IMR-90 (cell line): Measurements from ENCODE around the gene CGRRF1. TPM values are rescaled to one million over a fixed set of nuclear protein-coding genes. Genes with fewer than 3 reads are reported as not detected.

Experiments
- ATAC-seq: fragments of 200-7000 bp; cut with Tn5 transposase; 2 replicates; pipeline ENCODE4 v1.9.1; 2020; ENCODE audit warnings: low read depth, mild to moderate bottlenecking, moderate library complexity
- BruUV-seq: library from RNA; stranded (reverse); fragments of 400-500 nt; replicated peaks from 2 replicates; lab custom pipeline; 2021; lab: Mats Ljungman, UMichigan
- CTCF ChIA-PET: fragments of 300-600 bp; formaldehyde crosslinking; extraction: SDS; loops from one replicate; lab custom pipeline; 2021; ENCODE audit warnings: antibody characterized with exemption; lab: Yijun Ruan, JAX
- POLR2A ChIA-PET: fragments of 300-600 bp; sonication (Branson Sonifier 250); formaldehyde crosslinking; loops from one replicate; lab custom pipeline; 2022; ENCODE audit warnings: antibody characterized with exemption; ENCODE audit not compliant: unreplicated experiment; lab: Charles Lee
- DNase-seq: peaks from one replicate; pipeline ENCODE4 v3.0.0; 2013
- H2AFZ ChIP-seq: replicated peaks from 2 replicates; pipeline ENCODE3; 2013; ENCODE audit warnings: low read length, mild to moderate bottlenecking; ENCODE audit not compliant: poor library complexity
- H2AK5ac ChIP-seq: 2 replicates; pipeline ENCODE4 v1.6.1; 2013; ENCODE audit warnings: low read depth, low read length, inconsistent platforms
- H2AK9ac ChIP-seq: replicated peaks from 2 replicates; pipeline ENCODE3; 2013; ENCODE audit warnings: mild to moderate bottlenecking, low read depth, low read length, moderate library complexity; ENCODE audit not compliant: poor library complexity
- H2BK120ac ChIP-seq: 2 replicates; pipeline ENCODE4 v1.6.1; 2013; ENCODE audit warnings: low read depth, low read length, inconsistent platforms
- H2BK15ac ChIP-seq: 3 replicates; pipeline ENCODE4 v1.6.1; 2013; ENCODE audit warnings: low read depth, low read length, inconsistent platforms
- H2BK20ac ChIP-seq: 2 replicates; pipeline ENCODE4 v1.6.1; 2013; ENCODE audit warnings: low read depth, mild to moderate bottlenecking, inconsistent platforms, low read length, moderate library complexity
- H2BK5ac ChIP-seq: 2 replicates; pipeline ENCODE4 v1.6.1; 2013; ENCODE audit warnings: mild to moderate bottlenecking, low read depth, low read length, inconsistent platforms; ENCODE audit not compliant: poor library complexity, severe bottlenecking
- H3K14ac ChIP-seq: replicated peaks from 2 replicates; pipeline ENCODE4 v1.6.1; 2013; ENCODE audit warnings: low read depth, low read length, inconsistent platforms
- H3K18ac ChIP-seq: 2 replicates; pipeline ENCODE4 v1.6.1; 2013; ENCODE audit warnings: low read depth, low read length, control low read depth
- H3K23ac ChIP-seq: 2 replicates; pipeline ENCODE4 v1.6.1; 2013; ENCODE audit warnings: low read depth, low read length, inconsistent platforms
- H3K27ac ChIP-seq: 2 replicates; pipeline ENCODE4 v1.5.1; 2013; ENCODE audit warnings: mild to moderate bottlenecking, control low read depth, low read length; ENCODE audit not compliant: insufficient read depth
- H3K27me3 ChIP-seq: 2 replicates; pipeline ENCODE4 v1.6.1; 2013; ENCODE audit warnings: low read length; ENCODE audit not compliant: control insufficient read depth, insufficient read depth
- H3K36me3 ChIP-seq: 2 replicates; pipeline ENCODE4 v1.6.1; 2013; ENCODE audit warnings: low read length, mixed read lengths; ENCODE audit not compliant: control insufficient read depth, insufficient read depth
- H3K4ac ChIP-seq: 2 replicates; pipeline ENCODE4 v1.6.1; 2013; ENCODE audit warnings: low read depth, low read length, inconsistent platforms
- H3K4me1 ChIP-seq: 2 replicates; pipeline ENCODE4 v1.6.1; 2013; ENCODE audit warnings: low read length, mixed read lengths; ENCODE audit not compliant: control insufficient read depth, insufficient read depth
- H3K4me2 ChIP-seq: 2 replicates; pipeline ENCODE4 v1.6.1; 2013; ENCODE audit warnings: low read depth, mild to moderate bottlenecking, control low read depth, low read length, moderate library complexity
- H3K4me3 ChIP-seq: 2 replicates; pipeline ENCODE4 v1.5.1; 2013; ENCODE audit warnings: low read depth, mild to moderate bottlenecking, control low read depth, low read length, moderate library complexity; ENCODE audit not compliant: insufficient read depth
- H3K56ac ChIP-seq: 2 replicates; pipeline ENCODE4 v1.6.1; 2013; ENCODE audit warnings: low read length, inconsistent platforms; ENCODE audit not compliant: insufficient read depth; ENCODE audit errors: extremely low read depth
- H3K79me1 ChIP-seq, 2 experiments: 2 replicates each; pipeline ENCODE4 v1.6.1; 2013; ENCODE audit warnings: low read length in 2 of 2, inconsistent platforms in 1 of 2, low read depth in 1 of 2
- H3K9ac ChIP-seq: 2 replicates; pipeline ENCODE4 v1.6.1; 2013; ENCODE audit warnings: low read depth, low read length, control low read depth
- H3K9me1 ChIP-seq: 2 replicates; pipeline ENCODE4 v1.6.1; 2013; ENCODE audit warnings: low read length, inconsistent platforms; ENCODE audit not compliant: insufficient read depth
- H3K9me3 ChIP-seq: 2 replicates; pipeline ENCODE4 v1.6.1; 2013; ENCODE audit warnings: low read length; ENCODE audit not compliant: control insufficient read depth, insufficient read depth
- H4K20me1 ChIP-seq: 2 replicates; pipeline ENCODE4 v1.6.1; 2013; ENCODE audit warnings: low read length, inconsistent platforms; ENCODE audit not compliant: insufficient read depth
- H4K5ac ChIP-seq: 2 replicates; pipeline ENCODE4 v1.6.1; 2013; ENCODE audit warnings: mild to moderate bottlenecking, low read depth, low read length, control low read depth
- H4K8ac ChIP-seq, 2 experiments: 2 replicates each; pipeline ENCODE4 v1.6.1; 2013; ENCODE audit warnings: low read depth in 2 of 2, low read length in 2 of 2, control low read depth in 1 of 2, inconsistent platforms in 1 of 2
- H4K91ac ChIP-seq: 2 replicates; pipeline ENCODE4 v1.6.1; 2013; ENCODE audit warnings: low read depth, low read length, inconsistent platforms; ENCODE audit not compliant: insufficient read depth
- RAD21 ChIP-seq: IDR thresholded peaks from 2 replicates; pipeline ENCODE4 v1.6.1; 2012; ENCODE audit warnings: low read length, improper control_type of control experiment
- RFX5 ChIP-seq: IDR thresholded peaks from 2 replicates; pipeline ENCODE4 v1.8.0; 2012; ENCODE audit warnings: low read depth, mild to moderate bottlenecking, low read length, moderate library complexity
- SMC3 ChIP-seq: fragments of 150-350 bp; IDR thresholded peaks from 2 replicates; pipeline ENCODE4 v1.6.1; 2016; ENCODE audit warnings: low read depth, mild to moderate bottlenecking, antibody characterized with exemption, low read length, moderate library complexity
- dilution Hi-C: fragments of 300-500 bp; cut with HindIII; formaldehyde crosslinking; loops from one replicate; pipeline ENCODE4 v1.14.3; 2018; ENCODE audit warnings: low sequenced_read_pairs; ENCODE audit not compliant: unreplicated experiment
- in situ Hi-C: fragments of 300-500 bp; cut with MboI; formaldehyde crosslinking; loops from 3 replicates; pipeline ENCODE4 v1.14.3; 2019; ENCODE audit warnings: low sequenced_read_pairs, inconsistent platforms, mixed read lengths
- intact Hi-C: fragments of 100-400 bp; cut with micrococcal nuclease; formaldehyde crosslinking; loops from 2 replicates; pipeline ENCODE4 v1.10.0; 2022
- polyA plus RNA-seq, 3 experiments: library from polyadenylated mRNA; depleted of rRNA; stranded (reverse); fragments of >200 nt; gene quantifications; 2 replicates each; pipeline ENCODE4 v1.2.3, GENCODE V29; 2012; ENCODE audit warnings: low replicate concordance in 1 of 3
- total RNA-seq: library from RNA; depleted of rRNA; stranded (reverse); fragments of >200 nt; gene quantifications from 2 replicates; pipeline ENCODE4 v1.2.3, GENCODE V29; 2012

CGRRF1 gene
- total and polyA plus RNA-seq, 2 of the 4 experiments (the other 2 are of a cell fraction), result 6.0 to 13.8 TPM

DNA sequence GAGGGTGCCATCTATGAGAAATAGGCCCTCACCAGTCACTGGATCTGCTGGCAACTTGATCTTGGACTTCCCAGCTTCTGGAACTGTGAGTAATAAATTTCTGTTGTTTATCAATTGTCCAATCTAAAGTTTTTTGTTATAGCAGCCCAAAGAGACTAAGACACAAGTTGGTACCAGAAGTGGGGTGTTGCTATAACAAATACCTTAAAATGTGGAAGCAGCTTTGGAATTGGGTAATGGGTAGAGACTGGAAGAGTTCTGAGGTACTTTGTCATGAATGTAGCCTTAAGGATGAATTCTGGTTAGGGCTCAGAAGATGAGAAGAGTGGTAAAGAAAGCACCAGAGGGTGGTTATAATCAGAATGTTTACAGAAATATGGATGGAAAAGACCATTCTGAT lies 42.4 kb upstream of the CGRRF1 start:
- Histone ChIP-seq H3K18ac (no peak overlapping the region), H2BK120ac (no peak overlapping the region), H3K4me2 (no peak overlapping the region), H3K79me1 (no peaks in the 10 kb centered on the region), H3K27me3 (no peaks in the 10 kb centered on the region; the same call in 1 of the 2 replicates), H3K4me3 (no peak overlapping the region), H2BK20ac (no peak overlapping the region), H3K27ac (no peak overlapping the region), H4K20me1 (no peaks in the 10 kb centered on the region), H3K9me3 (peaks cover 5% of the 10 kb centered on the region; the same call in 1 of the 2 replicates), H2AFZ (no peak overlapping the region), H3K9ac (no peak overlapping the region), H2AK5ac (no peak overlapping the region), H3K56ac (no peak overlapping the region), H2AK9ac (no peak overlapping the region), H2BK15ac (no peak overlapping the region), H2BK5ac (no peak overlapping the region), H3K23ac (no peak overlapping the region), H3K9me1 (no peaks in the 10 kb centered on the region), H3K4me1 (no peaks in the 10 kb centered on the region), H4K91ac (no peak overlapping the region), H3K36me3 (peaks cover 3% of the 10 kb centered on the region), H4K5ac (no peak overlapping the region), H4K8ac (no peak overlapping the region), H3K4ac (no peak overlapping the region), H3K14ac (no peak overlapping the region)
- ChIA-PET CTCF (no interaction called here), POLR2A (no interaction called here)
- dilution Hi-C loops, result no loop called here
- ATAC-seq, result no peak
- TF ChIP-seq SMC3 (no peak), RAD21 (no peak), RFX5 (no peak)
- no peak for DNase-seq
- BruUV-seq, result no TSS peak
- intact Hi-C loops, result no loop called here
- in situ Hi-C loops, result no loop called here
